Skeletal muscle tissue (tissue), 4 donors: ENCODE results near the gene DCHS1. TPM values are rescaled to one million over a fixed set of nuclear protein-coding genes. Genes with fewer than 3 reads are reported as not detected.

Experiments
- H3K27ac ChIP-seq: one replicate; pipeline ENCODE4 v1.7.0; 2013; ENCODE audit warnings: mild to moderate bottlenecking, low read depth, low read length, inconsistent platforms
- H3K27me3 ChIP-seq, 3 donors: one replicate each; pipeline ENCODE4 v1.7.0; 2013; ENCODE audit warnings: low read length in 3 of 3; ENCODE audit not compliant: control insufficient read depth in 3 of 3, insufficient read depth in 3 of 3
- H3K36me3 ChIP-seq, 3 donors: one replicate each; pipeline ENCODE4 v1.7.0; 2013; ENCODE audit warnings: low read length in 3 of 3; ENCODE audit not compliant: control insufficient read depth in 3 of 3, insufficient read depth in 3 of 3
- H3K4me1 ChIP-seq, 3 donors: one replicate each; pipeline ENCODE4 v1.7.0; 2013; ENCODE audit warnings: low read length in 3 of 3, mild to moderate bottlenecking in 3 of 3; ENCODE audit not compliant: control insufficient read depth in 3 of 3, insufficient read depth in 3 of 3
- H3K4me3 ChIP-seq, 3 donors: one replicate each; pipeline ENCODE4 v1.7.0; 2013; ENCODE audit warnings: low read length in 3 of 3
- H3K9ac ChIP-seq, 3 donors: one replicate each; pipeline ENCODE4 v1.7.0; 2013; ENCODE audit warnings: low read length in 3 of 3, mild to moderate bottlenecking in 3 of 3, moderate library complexity in 2 of 3, low read depth in 1 of 3
- H3K9me3 ChIP-seq, 3 donors: one replicate each; pipeline ENCODE4 v1.7.0; 2013; ENCODE audit warnings: low read length in 3 of 3; ENCODE audit not compliant: control insufficient read depth in 3 of 3
- total RNA-seq: library from RNA; depleted of rRNA; stranded (reverse); fragments of >200 nt; gene quantifications from one replicate; pipeline ENCODE4 v1.2.3, GENCODE V29; 2014
- donor health status: Osteomylitis.

DCHS1 gene
- total RNA-seq, 1 donor from 2014 or later, result 39.1 TPM

DNA sequence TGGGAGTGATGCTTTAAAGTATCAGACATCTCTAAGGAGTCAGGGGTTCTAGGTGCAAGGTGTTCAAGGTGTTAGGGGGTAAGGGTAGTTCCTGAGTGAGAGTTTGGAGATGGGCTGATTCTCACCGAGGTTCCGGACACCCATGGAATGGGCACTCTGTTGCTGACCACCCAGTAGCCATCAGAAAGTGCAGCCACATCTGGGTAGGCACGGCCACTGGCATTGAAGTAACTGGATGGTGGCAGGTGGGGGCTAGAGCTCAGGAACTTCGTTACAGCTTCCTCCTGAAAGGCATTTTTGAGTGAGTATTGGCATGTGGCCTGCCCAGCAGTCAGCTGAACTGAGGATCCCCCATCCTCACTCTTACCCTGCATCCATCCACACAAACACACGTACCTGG is 40.6 kb downstream of the DCHS1 start:
- no peak overlapping the region for H3K9ac ChIP-seq
- H3K27me3 ChIP-seq, result no peaks in the 10 kb centered on the region
- peaks cover 38 to 46% (median 41%) of the 10 kb centered on the region in 3 donors for H3K4me1 ChIP-seq
- no peaks in the 10 kb centered on the region for H3K9me3 ChIP-seq
- no peak overlapping the region for H3K27ac ChIP-seq
- peaks cover 44 to 48% (median 47%) of the 10 kb centered on the region in 3 donors for H3K36me3 ChIP-seq
- no peak overlapping the region for H3K4me3 ChIP-seq

DNA sequence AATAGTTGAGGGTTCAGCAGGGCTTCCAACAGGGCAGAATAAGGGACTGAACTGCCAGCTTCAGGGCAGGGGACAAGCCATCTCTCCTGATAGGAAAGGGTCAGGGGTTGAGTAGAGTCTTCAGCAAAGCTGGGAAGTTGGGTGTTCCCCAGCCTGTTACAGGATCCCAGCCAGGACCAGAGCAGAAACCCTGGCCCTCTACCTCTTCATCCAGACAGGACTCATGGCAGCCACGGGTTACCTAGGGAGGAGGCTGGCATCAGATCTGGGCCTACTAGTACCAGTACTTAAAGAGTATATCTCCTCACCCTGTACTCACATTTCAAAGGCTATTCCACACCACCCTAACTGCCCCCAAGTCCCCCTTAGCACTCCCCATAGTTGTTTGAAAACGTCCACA is 41.2 kb downstream of the DCHS1 start:
- Histone ChIP-seq H3K27me3 (no peaks in the 10 kb centered on the region), H3K4me1 (peaks cover 35 to 51% (median 38%) of the 10 kb centered on the region in 3 donors), H3K9me3 (no peaks in the 10 kb centered on the region), H3K36me3 (peaks cover 50 to 54% (median 53%) of the 10 kb centered on the region in 3 donors), H3K27ac (no peak overlapping the region), H3K9ac (no peak overlapping the region), H3K4me3 (no peak overlapping the region)

DNA sequence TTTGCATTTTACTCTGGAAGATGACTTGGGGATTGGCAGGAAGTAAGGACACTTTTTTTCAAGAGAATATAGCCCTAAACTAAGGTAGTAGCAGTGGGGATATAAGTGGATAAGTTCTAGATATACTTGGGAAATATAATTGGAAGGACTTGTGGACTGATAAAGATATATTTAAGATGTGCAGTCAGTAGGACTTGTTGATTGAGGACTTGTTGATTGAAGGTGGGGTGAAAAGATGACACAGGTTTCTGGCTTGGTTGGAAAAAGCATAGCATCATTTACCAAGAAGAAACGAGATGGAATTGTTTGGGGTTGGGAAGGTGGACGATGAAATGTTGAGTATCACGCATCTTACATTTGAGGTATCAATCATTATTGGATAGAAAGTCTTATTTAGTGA is 42.1 kb downstream of the DCHS1 start:
- Histone ChIP-seq H3K9me3 (no peaks in the 10 kb centered on the region), H3K9ac (no peak overlapping the region), H3K27me3 (no peaks in the 10 kb centered on the region), H3K36me3 (peaks cover 59 to 63% (median 62%) of the 10 kb centered on the region in 3 donors), H3K4me1 (peaks cover 29 to 47% (median 36%) of the 10 kb centered on the region in 3 donors), H3K4me3 (no peak overlapping the region), H3K27ac (no peak overlapping the region)

DNA sequence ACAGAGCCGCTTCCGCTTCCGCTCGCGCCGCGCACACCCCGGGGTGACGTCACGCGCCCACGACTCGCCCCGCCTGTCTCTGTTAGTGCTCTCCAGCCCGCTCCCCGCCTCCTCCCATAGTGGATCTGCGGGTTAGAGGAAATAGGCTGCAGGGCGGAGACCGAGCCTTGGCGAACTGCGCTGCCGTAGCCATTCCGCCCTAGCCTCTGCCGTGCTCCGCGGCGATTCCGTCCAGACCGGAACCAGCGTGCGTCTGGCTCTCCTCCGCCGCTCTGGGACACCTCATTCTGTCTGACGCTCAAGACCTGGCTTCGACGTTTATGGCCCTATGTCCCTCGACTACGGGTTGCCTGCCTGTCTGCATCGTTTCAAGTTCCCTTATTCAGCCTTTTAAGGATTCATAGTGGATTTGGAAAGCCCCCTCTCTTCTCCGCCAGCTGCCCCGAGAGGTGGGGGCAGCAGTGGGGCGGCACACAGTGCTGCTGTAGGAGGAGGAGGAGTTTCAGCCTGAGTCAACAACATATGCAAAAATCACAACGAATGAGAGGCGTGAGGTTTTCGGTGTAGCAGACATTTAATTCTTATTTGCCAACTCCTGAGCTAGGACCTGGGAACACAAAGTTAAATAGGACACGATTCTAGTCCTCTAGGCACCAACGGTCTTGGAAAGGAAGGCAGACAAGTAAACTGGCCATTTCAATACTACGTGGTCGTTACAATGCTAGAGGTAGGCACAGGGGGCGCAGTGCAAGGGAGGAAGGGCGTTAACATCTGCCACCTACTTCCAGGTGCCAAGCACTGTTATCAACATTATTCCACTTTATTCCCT is 43.2 kb downstream of the DCHS1 start, which contains the start of gene TAF10:
TSS of gene TAF10 (minus strand) at position 4 of the 829 bp plus-strand sequence. CDS start 27 bp downstream, outside the sequence.
- H3K4me1 ChIP-seq, result peaks cover 24 to 47% (median 37%) of the 10 kb centered on the region in 3 donors
- H3K27ac ChIP-seq, result peak within 1 kb of the TSS; percentile 90
- H3K9ac ChIP-seq, result peak within 1 kb of the TSS; percentile 84 to 99 (median 98)
- H3K4me3 ChIP-seq, result peak within 1 kb of the TSS; percentile 66 to 93 (median 74)
- peaks cover 67 to 74% (median 72%) of the 10 kb centered on the region in 3 donors for H3K36me3 ChIP-seq
- no peaks in the 10 kb centered on the region for H3K9me3 ChIP-seq
- H3K27me3 ChIP-seq, result no peaks in the 10 kb centered on the region

DNA sequence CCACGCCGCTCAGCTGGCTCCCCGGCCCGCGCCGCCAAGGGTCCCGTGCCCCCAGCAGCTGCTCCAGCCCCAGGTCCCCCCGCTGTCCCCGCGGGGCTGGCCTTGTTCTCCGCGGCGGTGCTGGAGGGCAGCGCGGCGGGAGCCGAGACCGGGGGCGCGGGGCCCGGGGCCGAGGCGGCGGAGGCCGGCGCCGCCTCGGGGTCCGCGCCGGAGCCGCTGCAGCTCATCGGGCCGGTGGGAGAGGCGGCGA is 43.7 kb downstream of the DCHS1 start:
- H3K4me1 ChIP-seq, result peaks cover 25 to 50% (median 38%) of the 10 kb centered on the region in 3 donors
- no peaks in the 10 kb centered on the region for H3K9me3 ChIP-seq
- H3K9ac ChIP-seq, result peak overlapping the region; percentile 73 to 98 (median 84)
- peak overlapping the region; percentile 90 for H3K27ac ChIP-seq
- peak overlapping the region; percentile 66 to 93 (median 73) for H3K4me3 ChIP-seq
- peaks cover 64 to 72% (median 67%) of the 10 kb centered on the region in 3 donors for H3K36me3 ChIP-seq
- H3K27me3 ChIP-seq, result no peaks in the 10 kb centered on the region

DNA sequence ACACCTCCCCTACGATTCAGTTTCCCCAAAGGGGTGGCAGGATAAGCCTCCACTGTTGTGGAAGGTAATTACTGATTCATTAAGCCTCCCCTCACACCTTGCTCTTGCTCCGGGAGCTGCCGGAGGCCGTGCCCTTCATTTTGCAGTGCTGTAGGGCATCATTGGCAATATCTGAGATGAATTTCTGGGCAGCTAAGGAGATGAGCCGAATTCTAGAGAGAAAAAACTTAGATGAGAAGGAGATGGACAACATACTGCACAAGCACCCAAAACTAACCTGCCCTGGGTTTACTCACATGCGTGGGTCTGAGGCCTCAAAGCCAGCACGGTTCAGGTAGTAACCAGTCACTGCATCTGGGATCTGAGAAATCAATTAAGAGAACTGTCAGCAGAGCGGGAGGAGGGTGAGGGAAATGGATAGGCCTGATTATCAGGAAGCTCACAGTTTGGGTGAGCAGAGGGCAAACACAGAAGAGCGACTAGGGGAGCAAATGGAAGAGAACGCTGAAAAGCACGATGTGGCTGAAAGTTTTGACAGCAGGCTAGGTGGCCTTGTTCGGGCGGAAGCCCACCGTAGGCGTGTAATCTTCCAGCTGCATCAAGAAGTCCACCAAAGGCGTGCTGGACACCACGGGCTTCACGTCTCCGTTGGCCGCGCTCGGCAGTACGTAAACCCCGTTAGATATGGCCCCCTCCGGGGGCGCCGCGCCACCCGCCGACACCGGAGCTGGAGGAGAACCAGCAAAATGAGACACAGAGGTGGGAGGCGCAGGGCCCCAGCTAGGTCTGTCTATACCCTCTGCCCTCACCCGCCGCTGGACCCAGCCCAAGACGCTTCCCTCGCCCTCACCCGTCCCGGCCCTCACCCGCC is 44.3 kb downstream of the DCHS1 start:
- Histone ChIP-seq H3K27me3 (no peaks in the 10 kb centered on the region), H3K36me3 (peaks cover 59 to 68% (median 63%) of the 10 kb centered on the region in 3 donors), H3K9me3 (no peaks in the 10 kb centered on the region), H3K4me3 (peak overlapping the region; percentile 66 to 93 (median 73)), H3K27ac (peak overlapping the region; percentile 82), H3K9ac (peak overlapping the region; percentile 73 to 98 (median 84)), H3K4me1 (peaks cover 31 to 55% (median 44%) of the 10 kb centered on the region in 3 donors)

DNA sequence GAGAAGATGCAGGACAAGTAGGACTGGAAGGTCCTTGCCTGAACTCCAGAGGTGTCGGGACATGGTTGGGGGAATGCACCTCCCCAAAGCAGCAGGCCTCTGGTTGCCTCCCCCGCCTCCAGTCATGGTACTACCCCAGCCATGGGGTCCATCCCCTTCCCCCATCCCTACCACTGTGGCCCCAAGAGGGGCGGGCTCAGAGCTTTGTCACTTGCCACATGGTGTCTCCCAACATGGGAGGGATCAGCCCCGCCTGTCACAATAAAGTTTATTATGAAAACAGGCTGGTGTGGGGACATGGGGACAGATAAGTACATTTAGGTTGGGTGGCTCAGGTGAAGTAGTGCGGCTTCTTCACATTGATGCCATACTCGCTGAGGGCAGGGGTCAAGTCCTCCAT is 45.0 kb downstream of the DCHS1 start:
- Histone ChIP-seq H3K36me3 (peaks cover 52 to 61% (median 57%) of the 10 kb centered on the region in 3 donors), H3K9me3 (no peaks in the 10 kb centered on the region)

DNA sequence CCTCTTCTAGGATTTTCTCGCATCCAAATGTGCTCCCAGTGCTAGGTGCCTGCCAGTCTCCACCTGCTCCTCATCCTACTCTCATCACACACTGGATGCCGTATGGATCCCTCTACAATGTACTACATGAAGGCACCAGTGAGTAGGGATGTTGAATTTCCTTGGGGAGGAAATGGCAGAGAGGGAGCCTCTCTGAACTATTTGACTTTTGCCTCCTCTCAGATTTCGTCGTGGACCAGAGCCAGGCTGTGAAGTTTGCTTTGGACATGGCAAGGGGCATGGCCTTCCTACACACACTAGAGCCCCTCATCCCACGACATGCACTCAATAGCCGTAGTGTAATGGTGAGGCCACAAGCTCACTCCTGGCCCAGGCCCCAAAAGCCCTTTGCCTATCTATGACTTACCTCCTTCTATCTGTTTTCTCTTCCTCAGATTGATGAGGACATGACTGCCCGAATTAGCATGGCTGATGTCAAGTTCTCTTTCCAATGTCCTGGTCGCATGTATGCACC is 46.0 kb downstream of the DCHS1 start:
- H3K4me3 ChIP-seq, result no peak overlapping the region
- H3K9me3 ChIP-seq, result no peaks in the 10 kb centered on the region
- H3K9ac ChIP-seq, result no peak overlapping the region
- peaks cover 46 to 72% (median 60%) of the 10 kb centered on the region in 3 donors for H3K4me1 ChIP-seq
- no peak overlapping the region for H3K27ac ChIP-seq
- peaks cover 42 to 50% (median 46%) of the 10 kb centered on the region in 3 donors for H3K36me3 ChIP-seq
- H3K27me3 ChIP-seq, result no peaks in the 10 kb centered on the region

More for the DNA sequence above, 45.0 kb downstream of the DCHS1 start:
- H3K9ac ChIP-seq, result no peak overlapping the region
- no peak overlapping the region for H3K4me3 ChIP-seq
- H3K27ac ChIP-seq, result peak overlapping the region; percentile 82
- no peaks in the 10 kb centered on the region for H3K27me3 ChIP-seq
- H3K4me1 ChIP-seq, result peaks cover 36 to 63% (median 50%) of the 10 kb centered on the region in 3 donors

DNA sequence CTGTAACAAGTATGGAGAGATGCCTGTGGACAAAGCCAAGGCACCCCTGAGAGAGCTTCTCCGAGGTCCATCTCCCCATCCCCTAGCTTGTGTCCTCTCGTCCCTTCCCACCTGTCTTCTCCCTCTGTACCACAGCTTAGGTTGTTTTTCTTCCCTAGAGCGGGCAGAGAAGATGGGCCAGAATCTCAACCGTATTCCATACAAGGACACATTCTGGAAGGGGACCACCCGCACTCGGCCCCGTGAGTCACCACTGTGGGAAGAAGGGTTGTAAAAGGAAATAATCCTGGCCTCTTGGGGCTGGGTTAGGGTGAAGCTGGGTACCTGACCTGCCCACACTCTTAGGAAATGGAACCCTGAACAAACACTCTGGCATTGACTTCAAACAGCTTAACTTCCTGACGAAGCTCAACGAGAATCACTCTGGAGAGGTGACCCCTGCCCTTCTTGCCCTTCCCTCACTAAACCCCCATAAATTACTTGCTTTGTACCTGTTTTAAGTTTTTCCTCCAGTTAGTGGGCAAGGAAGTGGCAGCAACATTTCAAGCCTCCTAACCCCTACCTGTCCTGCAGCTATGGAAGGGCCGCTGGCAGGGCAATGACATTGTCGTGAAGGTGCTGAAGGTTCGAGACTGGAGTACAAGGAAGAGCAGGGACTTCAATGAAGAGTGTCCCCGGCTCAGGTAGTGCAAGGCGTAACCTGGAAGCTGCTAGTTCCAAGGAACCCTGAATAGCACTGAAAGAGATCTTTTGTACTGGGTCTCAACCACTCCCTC is 46.7 kb downstream of the DCHS1 start:
- peaks cover 40 to 44% (median 40%) of the 10 kb centered on the region in 3 donors for H3K36me3 ChIP-seq
- H3K9ac ChIP-seq, result no peak overlapping the region
- peaks cover 49 to 79% (median 61%) of the 10 kb centered on the region in 3 donors for H3K4me1 ChIP-seq
- H3K9me3 ChIP-seq, result no peaks in the 10 kb centered on the region
- H3K27ac ChIP-seq, result peak overlapping the region; percentile 96
- no peaks in the 10 kb centered on the region for H3K27me3 ChIP-seq
- H3K4me3 ChIP-seq, result no peak overlapping the region
